Endothelial cell of umbilical vein (primary cell): ENCODE data around the gene HSD17B11. TPM values are rescaled to one million over a fixed set of nuclear protein-coding genes. Genes with fewer than 3 reads are reported as not detected.
"Not testable (repeated sequence)": the region's sequence is repeated elsewhere in the genome, so short reads cannot be mapped to it uniquely, and the experiment has no call there.

ENCODE experiments used
- BruUV-seq: library from RNA; stranded (reverse); fragments of 400-500 nt; replicated peaks from 2 replicates; lab custom pipeline; 2021; lab: Mats Ljungman, UMichigan
- CTCF ChIA-PET: fragments of 300-600, 350-600 bp; sonication (Branson Sonifier 250); formaldehyde crosslinking; loops from one replicate; lab custom pipeline; 2021; ENCODE audit warnings: antibody characterized with exemption, inconsistent platforms; lab: Charles Lee
- POLR2A ChIA-PET: fragments of 300-600, 350-600 bp; sonication (Branson Sonifier 250); formaldehyde crosslinking; loops from one replicate; lab custom pipeline; 2021; ENCODE audit warnings: antibody characterized with exemption, inconsistent platforms; lab: Charles Lee
- DNase-seq: peaks from one replicate; pipeline ENCODE4 v3.0.0-alpha.2; 2011; ENCODE audit warnings: low read depth, low spot score
- FAIRE-seq: peaks from 2 replicates; lab custom pipeline; 2011; peaks lifted over from hg19 to GRCh38; lab: Jason Lieb, UNC
- H2AFZ ChIP-seq: 2 replicates; pipeline ENCODE4 v1.6.0; 2012; ENCODE audit warnings: low read depth, low read length, control low read depth, inconsistent platforms
- H3K27ac ChIP-seq: 2 replicates; pipeline ENCODE4 v1.5.1; 2011; ENCODE audit warnings: low read depth, mild to moderate bottlenecking, control low read depth, low read length, moderate library complexity; ENCODE audit not compliant: insufficient read depth
- H3K27me3 ChIP-seq, 2 experiments: 2 replicates each; pipeline versions ENCODE4 v1.6.0 to v1.6.1; 2011; ENCODE audit warnings: low read length in 2 of 2, mixed read lengths in 1 of 2; ENCODE audit not compliant: control insufficient read depth in 2 of 2, insufficient read depth in 2 of 2
- H3K36me3 ChIP-seq, 2 experiments: 2 replicates in 1 of 2; 3 replicates in 1 of 2; pipeline ENCODE4 v1.5.1; 2011; ENCODE audit warnings: low read length in 2 of 2, mild to moderate bottlenecking in 1 of 2, moderate library complexity in 1 of 2; ENCODE audit not compliant: control insufficient read depth in 2 of 2, insufficient read depth in 2 of 2; ENCODE audit errors: extremely low read depth in 1 of 2
- H3K4me1 ChIP-seq: 3 replicates; pipeline ENCODE4 v1.5.1; 2011; ENCODE audit warnings: mild to moderate bottlenecking, low read length; ENCODE audit not compliant: control insufficient read depth, insufficient read depth; ENCODE audit errors: extremely low read depth
- H3K4me2 ChIP-seq: 2 replicates; pipeline ENCODE4 v1.6.1; 2011; ENCODE audit warnings: low read length, control low read depth, mixed read lengths; ENCODE audit not compliant: insufficient read depth
- H3K4me3 ChIP-seq, 3 experiments: fragments of 200-600 bp in 1 of 3; sonication (generic), shearing (Covaris generic) in 1 of 3; replicated peaks in 1 of 3; 2 replicates each; pipeline ENCODE4 v1.5.1; 2011 to 2016; ENCODE audit warnings: control low read depth in 3 of 3, low read length in 3 of 3, mild to moderate bottlenecking in 2 of 3, inconsistent platforms in 1 of 3, low read depth in 1 of 3, moderate library complexity in 1 of 3; ENCODE audit not compliant: insufficient read depth in 1 of 3
- H3K79me2 ChIP-seq: 2 replicates; pipeline ENCODE4 v1.6.0; 2012; ENCODE audit warnings: low read length, inconsistent platforms; ENCODE audit not compliant: control insufficient read depth, insufficient read depth
- H3K9ac ChIP-seq: replicated peaks from 2 replicates; pipeline ENCODE3; 2011; ENCODE audit warnings: low read length, control low read depth; ENCODE audit not compliant: insufficient read depth; ENCODE audit errors: extremely low read depth
- H3K9me1 ChIP-seq: replicated peaks from 3 replicates; pipeline ENCODE4 v1.6.0; 2011; ENCODE audit warnings: mild to moderate bottlenecking, low read length; ENCODE audit not compliant: control insufficient read depth, insufficient read depth; ENCODE audit errors: extremely low read depth
- H3K9me3 ChIP-seq: replicated peaks from 2 replicates; pipeline ENCODE4 v1.5.1; 2012; ENCODE audit warnings: low read length, inconsistent platforms; ENCODE audit not compliant: control insufficient read depth, insufficient read depth
- H4K20me1 ChIP-seq: replicated peaks from 2 replicates; pipeline ENCODE3; 2011; ENCODE audit warnings: mild to moderate bottlenecking, low read length; ENCODE audit not compliant: control insufficient read depth, insufficient read depth; ENCODE audit errors: extremely low read depth
- POLR2A ChIP-seq: IDR thresholded peaks from 2 replicates; pipeline ENCODE4 v1.6.1; 2012; ENCODE audit warnings: low read depth, mild to moderate bottlenecking, control low read depth, low read length
- dilution Hi-C: fragments of 300-500 bp; cut with MboI; formaldehyde crosslinking; loops from one replicate; pipeline ENCODE4 v1.15.0; 2019; ENCODE audit warnings: low sequenced_read_pairs; ENCODE audit not compliant: extremely low pct_ligation_motif_present
- intact Hi-C: fragments of 100-400 bp; cut with micrococcal nuclease; formaldehyde crosslinking; loops from one replicate; pipeline ENCODE4 v1.10.0; 2022
- polyA plus RNA-seq, 4 experiments: library from polyadenylated mRNA; depleted of rRNA in 3 of 4; stranded (reverse) in 3 of 4; unstranded in 1 of 4; fragments of >200 nt; gene quantifications; 2 replicates each; pipeline versions ENCODE4 v1.2.1 to v1.2.3, GENCODE V29; 2011 to 2012; ENCODE audit warnings: missing spikeins in 1 of 4
- total RNA-seq: library from RNA; stranded (reverse); gene quantifications from 2 replicates; pipeline ENCODE4 v1.2.3, GENCODE V29; 2021
- TF ChIP-seq, protein P1 (sequence below): IDR thresholded peaks from 2 replicates; pipeline ENCODE4 v1.6.1; 2011; ENCODE audit not compliant: insufficient read depth, insufficient read length
- TF ChIP-seq, protein P2 (sequence below), 2 donors: IDR thresholded peaks; 1 replicate in 1 of 2; 2 replicates in 1 of 2; pipeline ENCODE4 v1.5.1; 2011; ENCODE audit warnings: low read length in 2 of 2, mild to moderate bottlenecking in 2 of 2, moderate library complexity in 2 of 2, control low read depth in 1 of 2, inconsistent platforms in 1 of 2, low read depth in 1 of 2; ENCODE audit not compliant: insufficient read depth in 1 of 2; ENCODE audit errors: extremely low read depth in 1 of 2

Gene HSD17B11
- total and polyA plus RNA-seq, 2 donors (not counting 3 experiments of a cell fraction or from before 2014, with no cell fraction given) = 10.7 to 21.1 TPM

DNA sequence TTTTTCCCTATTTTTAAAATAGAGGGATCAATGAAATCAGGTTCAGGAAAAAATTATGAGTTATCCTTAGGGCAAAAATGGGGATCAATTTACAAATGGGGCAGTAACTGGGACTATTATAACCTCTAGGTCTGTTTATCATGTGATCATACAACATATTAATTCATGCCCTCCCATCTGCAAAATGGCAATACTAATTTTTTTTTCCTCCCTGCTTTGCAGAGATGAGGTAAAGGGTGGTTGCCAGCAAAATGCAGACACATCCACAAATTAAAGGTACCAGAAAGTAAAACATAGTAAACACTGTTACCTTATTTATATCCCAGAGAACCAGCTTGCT lies 467 bp downstream of the HSD17B11 start:
- Histone ChIP-seq H3K27ac (peak overlapping the region; percentile 47), H3K9ac (peak overlapping the region; percentile 79)
- TSS peak; percentile 88 for BruUV-seq

DNA sequence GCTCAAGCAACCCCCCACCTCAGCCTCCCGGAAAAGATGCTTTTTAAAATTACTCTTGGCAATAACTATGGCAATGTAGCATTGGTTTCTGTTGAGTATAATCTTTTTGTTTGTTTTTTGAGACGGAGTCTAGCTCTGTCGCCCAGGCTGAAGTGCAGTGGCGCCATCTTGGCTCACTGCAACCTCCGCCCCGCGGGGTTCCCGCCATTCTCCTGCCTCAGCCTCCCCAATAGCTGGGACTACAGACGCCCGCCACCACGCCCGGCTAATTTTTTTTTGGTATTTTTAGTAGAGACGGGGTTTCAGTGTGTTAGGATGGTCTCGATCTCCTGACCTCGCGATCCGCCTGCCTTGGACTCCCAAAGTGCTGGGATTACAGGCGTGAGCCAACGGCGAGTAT lies 933 bp downstream of the HSD17B11 start:
- H2AFZ ChIP-seq, H4K20me1 ChIP-seq, H3K79me2 ChIP-seq, DNase-seq, intact Hi-C loops, H3K36me3 ChIP-seq, FAIRE-seq, H3K9me1 ChIP-seq, H3K27me3 ChIP-seq, H3K27ac ChIP-seq, BruUV-seq, H3K9me3 ChIP-seq, H3K4me1 ChIP-seq, dilution Hi-C loops, H3K9ac ChIP-seq: not testable (repeated sequence)
- ChIA-PET POLR2A (interaction anchor here (1.3 to 2.8 kb wide), 3 partner anchors 10 to 36 kb away, joined by 3 to 11 read pairs (median 5); partner anchors contain the start of gene NUDT9), CTCF (interaction anchor here (1.0 to 2.7 kb wide), 5 partner anchors 11 to 77 kb away, joined by 4 to 32 read pairs (median 4); no protein-coding TSS in a partner anchor)
- Histone ChIP-seq H3K4me2 (peak overlapping the region; percentile 84), H3K4me3 (peak overlapping the region; percentile 62 to 85 (median 65))

More for the DNA sequence above, 467 bp downstream of the HSD17B11 start:
- Histone ChIP-seq H3K4me2 (peak overlapping the region; percentile 84), H3K9me1 (no peaks in the 10 kb centered on the region), H3K79me2 (peaks cover 9% of the 10 kb centered on the region), H3K9me3 (no peaks in the 10 kb centered on the region), H3K36me3 (no peaks in the 10 kb centered on the region), H3K4me1 (peaks cover 9% of the 10 kb centered on the region), H3K27me3 (no peaks in the 10 kb centered on the region), H4K20me1 (no peaks in the 10 kb centered on the region), H3K4me3 (peak overlapping the region; percentile 62 to 85 (median 65)), H2AFZ (peak overlapping the region; percentile 68)
- dilution Hi-C loops = no loop called here
- ChIA-PET POLR2A (interaction anchor here (0.7 to 2.8 kb wide), 7 partner anchors 9 to 265 kb away, joined by 3 to 11 read pairs (median 5); partner anchors contain the start of gene NUDT9), CTCF (interaction anchor here (0.6 to 2.7 kb wide), 15 partner anchors 9 to 1125 kb away, joined by 3 to 32 read pairs (median 4); partner anchors contain the start of gene NUDT9)
- FAIRE-seq = no peak
- DNase-seq = no peak
- TF ChIP-seq, protein P1, sequence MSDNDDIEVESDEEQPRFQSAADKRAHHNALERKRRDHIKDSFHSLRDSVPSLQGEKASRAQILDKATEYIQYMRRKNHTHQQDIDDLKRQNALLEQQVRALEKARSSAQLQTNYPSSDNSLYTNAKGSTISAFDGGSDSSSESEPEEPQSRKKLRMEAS = no peak
- TF ChIP-seq POLR2A = no peak
- TF ChIP-seq, protein P2, sequence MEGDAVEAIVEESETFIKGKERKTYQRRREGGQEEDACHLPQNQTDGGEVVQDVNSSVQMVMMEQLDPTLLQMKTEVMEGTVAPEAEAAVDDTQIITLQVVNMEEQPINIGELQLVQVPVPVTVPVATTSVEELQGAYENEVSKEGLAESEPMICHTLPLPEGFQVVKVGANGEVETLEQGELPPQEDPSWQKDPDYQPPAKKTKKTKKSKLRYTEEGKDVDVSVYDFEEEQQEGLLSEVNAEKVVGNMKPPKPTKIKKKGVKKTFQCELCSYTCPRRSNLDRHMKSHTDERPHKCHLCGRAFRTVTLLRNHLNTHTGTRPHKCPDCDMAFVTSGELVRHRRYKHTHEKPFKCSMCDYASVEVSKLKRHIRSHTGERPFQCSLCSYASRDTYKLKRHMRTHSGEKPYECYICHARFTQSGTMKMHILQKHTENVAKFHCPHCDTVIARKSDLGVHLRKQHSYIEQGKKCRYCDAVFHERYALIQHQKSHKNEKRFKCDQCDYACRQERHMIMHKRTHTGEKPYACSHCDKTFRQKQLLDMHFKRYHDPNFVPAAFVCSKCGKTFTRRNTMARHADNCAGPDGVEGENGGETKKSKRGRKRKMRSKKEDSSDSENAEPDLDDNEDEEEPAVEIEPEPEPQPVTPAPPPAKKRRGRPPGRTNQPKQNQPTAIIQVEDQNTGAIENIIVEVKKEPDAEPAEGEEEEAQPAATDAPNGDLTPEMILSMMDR (IDR thresholded peaks at IDR 0.05; ENCODE audit: extremely low read depth in 1 of 2, insufficient read depth in 1 of 2, low read depth in 1 of 2, low read length in 2 of 2) = no peak
- intact Hi-C loops = no loop called here
